ENCODE data around the gene NPEPL1.

NPEPL1 gene

GRCh38 chr20:58658760-58659159, 33.8 kb upstream of the NPEPL1 start:
- DNase-seq: no peak

- no peak for DNase-seq
These were observed 32.8 kb upstream of the NPEPL1 start for GRCh38 chr20:58659841-58660240.

- DNase-seq: no peak
These were observed 31.6 kb upstream of the NPEPL1 start for GRCh38 chr20:58660855-58661597.

- DNase-seq: no peak
These were observed 30.8 kb upstream of the NPEPL1 start for GRCh38 chr20:58661598-58662473.

GRCh38 chr20:58664331-58664730, 28.3 kb upstream of the NPEPL1 start:
- DNase-seq: no peak

GRCh38 chr20:58664883-58665282, 27.7 kb upstream of the NPEPL1 start:
- DNase-seq: no peak

- no peak for DNase-seq
These were observed 27.0 kb upstream of the NPEPL1 start for GRCh38 chr20:58665606-58666005.

- no peak for DNase-seq
These were observed 25.9 kb upstream of the NPEPL1 start for GRCh38 chr20:58666702-58667101.

GRCh38 chr20:58667975-58668374, 24.6 kb upstream of the NPEPL1 start:
- no peak for DNase-seq

GRCh38 chr20:58668901-58669286, 23.7 kb upstream of the NPEPL1 start:
- DNase-seq: no peak

- DNase-seq: no peak
These were observed 23.2 kb upstream of the NPEPL1 start for GRCh38 chr20:58669287-58670006.

- DNase-seq: no peak
These were observed 22.5 kb upstream of the NPEPL1 start for GRCh38 chr20:58670102-58670501.

GRCh38 chr20:58670659-58671058, 21.9 kb upstream of the NPEPL1 start:
- no peak for DNase-seq

- DNase-seq: no peak
These were observed 19.5 kb upstream of the NPEPL1 start for GRCh38 chr20:58673119-58673518.

GRCh38 chr20:58675146-58675584, 17.4 kb upstream of the NPEPL1 start:
- no peak for DNase-seq

GRCh38 chr20:58675641-58676040, 17.0 kb upstream of the NPEPL1 start:
- DNase-seq: no peak

GRCh38 chr20:58676161-58676560, 16.4 kb upstream of the NPEPL1 start:
- no peak for DNase-seq

- no peak for DNase-seq
These were observed 15.5 kb upstream of the NPEPL1 start for GRCh38 chr20:58677079-58677604.

- DNase-seq: no peak
These were observed 14.8 kb upstream of the NPEPL1 start for GRCh38 chr20:58677808-58678207.

- no peak for DNase-seq
These were observed 13.8 kb upstream of the NPEPL1 start for GRCh38 chr20:58678806-58679205.

- no peak for DNase-seq
These were observed 9.7 kb upstream of the NPEPL1 start for GRCh38 chr20:58682656-58683531.

GRCh38 chr20:58684291-58684690, 8.3 kb upstream of the NPEPL1 start:
- no peak for DNase-seq
